LoVo (cell line): ENCODE measurements around the gene SCYL1.

ENCODE experiments used
- DNase-seq: peaks from one replicate; pipeline ENCODE4 v3.0.0-alpha.2; 2016; ENCODE audit warnings: low spot score

SCYL1 gene

GRCh38 chr11:65585396-65586246 is 60.7 kb downstream of the SCYL1 start:
- DNase-seq: no peak

DNA sequence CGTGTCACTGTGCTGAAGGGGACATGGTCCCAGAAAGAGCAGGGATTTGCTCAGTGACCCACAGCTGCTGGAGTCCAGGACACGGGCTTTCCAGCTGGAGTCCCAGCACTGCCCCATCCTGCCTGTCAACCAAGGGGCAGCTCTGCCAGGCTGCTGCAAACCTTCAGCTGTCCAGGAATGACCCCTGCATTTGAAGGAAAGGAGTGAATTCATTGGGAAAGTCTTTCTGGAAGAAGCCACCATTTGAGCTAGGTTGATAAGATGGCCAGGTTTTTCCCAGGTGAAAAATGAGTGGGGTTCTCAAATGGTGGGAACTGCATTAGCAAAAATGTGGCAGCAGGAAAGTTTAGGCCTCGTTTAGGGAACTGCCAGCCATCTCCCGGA is 61.4 kb downstream of the SCYL1 start:
- DNase-seq: no peak

GRCh38 chr11:65586676-65587075 is 61.8 kb downstream of the SCYL1 start:
- no peak for DNase-seq
